HepG2 (cell line): ENCODE measurements around the gene CALD1. TPM values are rescaled to one million over a fixed set of nuclear protein-coding genes. Genes with fewer than 3 reads are reported as not detected.

Experiments used
- ATAC-seq: fragments of 200-7000 bp; cut with Tn5 transposase; 3 replicates; pipeline ENCODE4 v1.9.1; 2020; ENCODE audit warnings: mild to moderate bottlenecking, moderate library complexity
- BruUV-seq: library from RNA; stranded (reverse); fragments of 400-500 nt; replicated peaks from 2 replicates; lab custom pipeline; 2021; lab: Mats Ljungman, UMichigan
- CTCF ChIA-PET: fragments of 300-600 bp; formaldehyde crosslinking; extraction: SDS; loops from one replicate; lab custom pipeline; 2021; ENCODE audit warnings: low total read pairs, inconsistent platforms, low intra/inter-chr PET ratio; lab: Yijun Ruan, JAX
- POLR2A ChIA-PET: fragments of 350-600 bp; sonication (Branson Sonifier 250); formaldehyde crosslinking; loops from one replicate; lab custom pipeline; 2020; ENCODE audit warnings: antibody characterized with exemption, inconsistent platforms; lab: Yijun Ruan, JAX
- DNase-seq: peaks from one replicate; pipeline ENCODE4 v3.0.0-alpha.2; 2015; ENCODE audit warnings: low spot score
- FAIRE-seq: peaks from 3 replicates; lab custom pipeline; 2011; peaks lifted over from hg19 to GRCh38; lab: Jason Lieb, UNC
- H2AFZ ChIP-seq: one replicate; pipeline ENCODE4 v1.6.1; 2011; ENCODE audit warnings: low read length, inconsistent platforms
- H3K27ac ChIP-seq: fragments of 300-600 bp; 3 replicates; pipeline ENCODE4 v1.8.0; 2011; ENCODE audit warnings: mixed run types, mild to moderate bottlenecking, mixed read lengths, low read length, inconsistent platforms; ENCODE audit not compliant: insufficient read depth; ENCODE audit errors: extremely low read length
- H3K27me3 ChIP-seq, 2 experiments: fragments of 200-600 bp in 1 of 2; 2 replicates in 1 of 2; 3 replicates in 1 of 2; pipeline versions ENCODE4 v1.6.0 to v1.8.0; 2011; ENCODE audit warnings: low read length in 2 of 2, mild to moderate bottlenecking in 2 of 2, moderate library complexity in 2 of 2, inconsistent platforms in 1 of 2; ENCODE audit not compliant: insufficient read depth in 2 of 2, control insufficient read depth in 1 of 2
- H3K36me3 ChIP-seq, 2 experiments: fragments of 200-600 bp in 1 of 2; replicated peaks in 1 of 2; 2 replicates in 1 of 2; 3 replicates in 1 of 2; pipeline versions ENCODE4 v1.5.1 to v1.8.0; 2011; ENCODE audit warnings: low read length in 2 of 2, inconsistent platforms in 1 of 2; ENCODE audit not compliant: insufficient read depth in 2 of 2, control insufficient read depth in 1 of 2
- H3K4me1 ChIP-seq: 2 replicates; pipeline ENCODE4 v1.5.1; 2012; ENCODE audit warnings: low read length, inconsistent platforms; ENCODE audit not compliant: insufficient read depth
- H3K4me2 ChIP-seq: 2 replicates; pipeline ENCODE4 v1.6.0; 2011; ENCODE audit warnings: low read depth, low read length, inconsistent platforms
- H3K4me3 ChIP-seq, 3 experiments: fragments of 200-600 bp in 1 of 3; sonication (generic), shearing (Covaris generic) in 1 of 3; replicated peaks in 1 of 3; 2 replicates each; pipeline ENCODE4 v1.5.1; 2011 to 2016; ENCODE audit warnings: low read length in 3 of 3, inconsistent platforms in 2 of 3, low read depth in 2 of 3, mild to moderate bottlenecking in 2 of 3, control low read depth in 1 of 3, mixed read lengths in 1 of 3; ENCODE audit not compliant: insufficient read depth in 1 of 3
- H3K79me2 ChIP-seq: one replicate; pipeline ENCODE4 v1.6.1; 2011; ENCODE audit warnings: low read length, inconsistent platforms; ENCODE audit not compliant: insufficient read depth
- H3K9ac ChIP-seq: 2 replicates; pipeline ENCODE4 v1.6.0; 2011; ENCODE audit warnings: mild to moderate bottlenecking, low read depth, low read length, inconsistent platforms; ENCODE audit not compliant: insufficient read depth
- H3K9me3 ChIP-seq: 2 replicates; pipeline ENCODE4 v1.5.1; 2012; ENCODE audit warnings: mild to moderate bottlenecking, low read length
- H4K20me1 ChIP-seq: 2 replicates; pipeline ENCODE4 v1.6.0; 2011; ENCODE audit warnings: inconsistent platforms, mild to moderate bottlenecking, low read length, moderate library complexity; ENCODE audit not compliant: insufficient read depth
- ASH2L ChIP-seq: fragments of 300-600, 200-600 bp; sonication (generic); IDR thresholded peaks from 2 replicates; pipeline ENCODE4 v1.7.0; 2017; ENCODE audit warnings: low read depth, mild to moderate bottlenecking, moderate library complexity, mixed read lengths, low read length; ENCODE audit not compliant: insufficient read length
- SIX1 ChIP-seq: sonication (generic); formaldehyde crosslinking; IDR thresholded peaks from 2 replicates; pipeline ENCODE4 v1.4.0; 2020; ENCODE audit warnings: missing genetic modification reagents, borderline replicate concordance
- ZNF101 ChIP-seq: sonication (generic); formaldehyde crosslinking; IDR thresholded peaks from 2 replicates; pipeline ENCODE4 v1.4.0; 2020; ENCODE audit warnings: mild to moderate bottlenecking, low read depth, missing genetic modification reagents, borderline replicate concordance
- ZNF3 ChIP-seq: IDR thresholded peaks from 2 replicates; pipeline ENCODE4 v1.7.0; 2017; ENCODE audit warnings: inconsistent platforms
- ZNF431 ChIP-seq: sonication (generic); formaldehyde crosslinking; IDR thresholded peaks from 2 replicates; pipeline ENCODE4 v1.9.0; 2022; ENCODE audit warnings: missing genetic modification reagents, low read depth, mild to moderate bottlenecking, borderline replicate concordance
- WGBS: methylation state at CpG from one replicate; pipeline ENCODE4 v1.1.6; 2017; ENCODE audit warnings: low lambda C conversion rate; 5-methylcytosine and 5-hydroxymethylcytosine counted together
- in situ Hi-C: cut with HindIII; loops from 2 replicates; pipeline ENCODE4 v1.10.0; 2017; ENCODE audit warnings: low pct_unique_long_range_greater_than_20kb; ENCODE audit not compliant: extremely low pct_ligation_motif_present
- intact Hi-C: fragments of 100-400 bp; cut with micrococcal nuclease; formaldehyde crosslinking; loops from one replicate; pipeline ENCODE4 v1.10.0; 2022; ENCODE audit not compliant: unreplicated experiment
- polyA plus RNA-seq, 8 experiments: library from polyadenylated mRNA; depleted of rRNA in 3 of 8; stranded (reverse) in 7 of 8; unstranded in 1 of 8; fragments of >200 nt; fragmentation: Illumina TruSeq in 4 of 8; extraction: Trizol in 4 of 8; gene quantifications; 2 replicates each; pipeline versions ENCODE4 v1.2.1 to v1.2.3, GENCODE V29; 2011 to 2016; ENCODE audit warnings: low read depth in 4 of 8, missing spikeins in 1 of 8, mixed read lengths in 1 of 8; ENCODE audit not compliant: insufficient read depth in 1 of 8
- total RNA-seq, 5 experiments: library from RNA; depleted of rRNA; stranded (reverse); fragments of >200 nt; fragmentation: Illumina TruSeq; extraction: Trizol; gene quantifications; 2 replicates each; pipeline ENCODE4 v1.2.3, GENCODE V29; 2016; ENCODE audit warnings: low read depth in 1 of 5
- TF ChIP-seq, protein P1 (sequence below): sonication (generic); formaldehyde crosslinking; IDR thresholded peaks from 2 replicates; pipeline ENCODE4 v1.8.1; 2023; ENCODE audit warnings: mild to moderate bottlenecking, missing genetic modification reagents, borderline replicate concordance

CALD1 gene
- total and polyA plus RNA-seq, 2 of the 13 experiments (the other 11 are each of a cell fraction or from before 2014, with no cell fraction given), result 53.0 to 112 TPM

DNA sequence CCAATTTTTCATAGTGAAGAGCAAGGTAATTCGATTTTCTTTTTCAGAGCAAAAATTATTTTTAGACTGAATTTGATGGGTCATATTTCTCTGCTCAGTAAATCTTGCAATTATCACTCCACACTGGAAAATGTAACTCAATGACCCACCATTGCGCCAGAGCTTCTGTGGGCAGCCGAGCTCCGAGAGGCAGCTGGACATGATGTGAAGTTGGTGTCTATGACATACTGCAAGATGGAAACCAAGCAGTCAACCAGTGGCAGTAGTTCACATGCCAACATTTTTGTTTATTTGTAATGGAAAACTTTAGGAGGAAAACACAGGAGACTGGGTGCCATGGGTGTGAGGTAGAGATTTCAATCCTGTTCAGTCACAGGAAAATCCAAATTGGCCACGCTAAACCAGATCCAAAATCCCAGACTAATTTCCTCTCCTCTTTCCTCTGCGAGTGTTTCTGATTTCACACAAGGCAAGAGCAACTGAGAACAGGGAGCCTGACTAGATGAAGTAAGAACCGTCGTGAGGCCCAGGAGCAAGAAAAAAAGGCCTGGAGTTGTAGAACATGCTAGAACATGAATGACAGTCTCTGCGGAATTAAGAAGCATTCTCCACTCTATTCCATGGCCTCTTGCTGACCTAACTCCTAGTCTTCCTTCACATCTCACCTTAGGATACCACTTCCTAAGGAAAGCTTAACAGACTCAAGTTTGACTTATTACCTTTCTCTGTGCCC lies 39.3 kb downstream of the CALD1 start (continued):
- no peak for TF ChIP-seq ZNF3
- TF ChIP-seq ZNF101, result no peak
- TF ChIP-seq ZNF431, result no peak

DNA sequence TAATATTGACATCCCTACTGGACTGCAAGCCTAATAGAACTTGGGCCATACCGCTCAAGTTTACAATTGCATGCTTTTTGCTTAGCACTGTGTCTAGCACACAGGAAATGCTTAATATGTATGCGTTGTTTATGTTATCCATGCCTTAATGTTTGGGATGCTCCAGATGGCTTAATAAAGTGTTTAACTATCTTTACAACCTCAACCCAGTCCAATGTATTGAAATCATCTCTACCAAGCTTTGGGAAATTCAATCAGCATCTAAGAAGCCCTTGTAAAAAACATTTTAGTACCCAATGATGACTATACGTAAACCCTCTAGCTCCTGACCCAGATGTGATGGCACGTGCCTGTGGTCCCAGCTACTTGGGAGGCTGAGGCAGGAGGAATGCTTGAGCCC lies 40.0 kb downstream of the CALD1 start:
- no peak overlapping the region for H3K4me2 ChIP-seq
- no peak for FAIRE-seq

DNA sequence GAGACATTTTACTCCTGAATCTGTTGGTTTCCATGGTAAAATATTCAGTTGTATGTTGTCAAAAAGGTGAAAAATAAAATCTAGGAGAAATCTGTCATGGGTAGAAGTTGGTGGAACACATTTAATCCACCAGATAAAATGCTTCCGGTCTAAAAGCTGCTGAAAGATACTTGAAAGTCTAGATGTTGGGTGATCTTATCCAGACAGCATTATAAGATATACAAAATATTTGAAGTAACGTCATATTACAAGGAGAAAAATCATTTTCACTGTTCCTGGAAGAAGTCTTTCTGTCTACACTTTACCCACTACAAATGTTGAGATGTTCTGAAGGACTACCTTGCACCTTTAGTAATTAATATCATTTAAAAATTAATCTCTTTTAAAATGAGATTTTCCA lies 40.9 kb downstream of the CALD1 start:
- no peak overlapping the region for H3K9ac ChIP-seq
- no peaks in the 10 kb centered on the region for H3K27me3 ChIP-seq
- H3K9me3 ChIP-seq, result no peaks in the 10 kb centered on the region
- CTCF ChIA-PET, result no interaction called here
- in situ Hi-C loops, result no loop called here
- TF ChIP-seq SIX1 (CRISPR knock-in tag), result no peak
- BruUV-seq, result no TSS peak
- intact Hi-C loops, result no loop called here
- no peak overlapping the region for H3K4me2 ChIP-seq
- no peaks in the 10 kb centered on the region for H3K36me3 ChIP-seq
- H3K27ac ChIP-seq, result no peak overlapping the region
- POLR2A ChIA-PET, result no interaction called here
- no peak overlapping the region for H3K4me3 ChIP-seq
- ATAC-seq, result no peak
- H3K4me1 ChIP-seq, result no peaks in the 10 kb centered on the region
- no peaks in the 10 kb centered on the region for H3K79me2 ChIP-seq
- no peak for DNase-seq
- H2AFZ ChIP-seq, result no peak overlapping the region
- WGBS, result 61% methylated on average over 2 of the region's 2 CpGs
- no peaks in the 10 kb centered on the region for H4K20me1 ChIP-seq
- FAIRE-seq, result no peak

More for the DNA sequence above, 40.0 kb downstream of the CALD1 start:
- ChIA-PET CTCF (no interaction called here), POLR2A (no interaction called here)
- no peak for TF ChIP-seq ASH2L
- TF ChIP-seq, protein P1, sequence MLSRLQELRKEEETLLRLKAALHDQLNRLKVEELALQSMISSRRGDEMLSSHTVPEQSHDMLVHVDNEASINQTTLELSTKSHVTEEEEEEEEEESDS (CRISPR knock-in tag), result no peak
- H2AFZ ChIP-seq, result no peak overlapping the region
- H3K4me1 ChIP-seq, result no peaks in the 10 kb centered on the region
- H3K9ac ChIP-seq, result no peak overlapping the region
- no peaks in the 10 kb centered on the region for H4K20me1 ChIP-seq
- BruUV-seq, result no TSS peak
- H3K27ac ChIP-seq, result no peak overlapping the region
- in situ Hi-C loops, result no loop called here
- DNase-seq (no peak), ATAC-seq (no peak)
- no peak overlapping the region for H3K4me3 ChIP-seq
- H3K36me3 ChIP-seq, result no peaks in the 10 kb centered on the region
- H3K9me3 ChIP-seq, result no peaks in the 10 kb centered on the region
- H3K79me2 ChIP-seq, result no peaks in the 10 kb centered on the region
- 76% methylated on average over 4 of the region's 4 CpGs for WGBS
- no peaks in the 10 kb centered on the region for H3K27me3 ChIP-seq
- intact Hi-C loops, result no loop called here
